K562 (cell line): Measurements from ENCODE around the gene SPPL3. TPM values are rescaled to one million over a fixed set of nuclear protein-coding genes. Genes with fewer than 3 reads are reported as not detected.

ENCODE experiments used
- ATAC-seq: fragments of 200-7000 bp; cut with Tn5 transposase; 3 replicates; pipeline ENCODE4 v1.9.1; 2020; ENCODE audit warnings: moderate library complexity
- BruUV-seq: library from RNA; stranded (reverse); fragments of 400-500 nt; replicated peaks from 2 replicates; lab custom pipeline; 2021; lab: Mats Ljungman, UMichigan
- CTCF ChIA-PET: fragments of 300-600 bp; formaldehyde crosslinking; extraction: SDS; loops from one replicate; lab custom pipeline; 2021; ENCODE audit warnings: low intra/inter-chr PET ratio; lab: Yijun Ruan, JAX
- POLR2A ChIA-PET: fragments of 300-600, 350-650 bp; sonication (Branson Sonifier 250); formaldehyde crosslinking; extraction: SDS; loops from one replicate; lab custom pipeline; 2021; ENCODE audit warnings: antibody characterized with exemption, inconsistent platforms; lab: Yijun Ruan, JAX
- DNase-seq, 4 experiments: peaks; one replicate each; pipeline versions ENCODE4 v3.0.0 to v3.0.0-alpha.2; 2011 to 2018; ENCODE audit warnings: low spot score in 3 of 4, mixed read lengths in 3 of 4; ENCODE audit errors: extremely low read depth in 1 of 4
- FAIRE-seq: peaks from 2 replicates; lab custom pipeline; 2011; peaks lifted over from hg19 to GRCh38; lab: Jason Lieb, UNC
- H2AFZ ChIP-seq: 2 replicates; pipeline ENCODE4 v1.6.0; 2011; ENCODE audit warnings: low read depth, low read length, control low read depth, inconsistent platforms
- H3K27ac ChIP-seq: fragments of 200-600 bp; 3 replicates; pipeline ENCODE4 v1.8.0; 2011; ENCODE audit warnings: low read depth, mild to moderate bottlenecking, control low read depth, inconsistent platforms, low read length, moderate library complexity, mixed read lengths; ENCODE audit errors: extremely low read depth
- H3K27me3 ChIP-seq, 2 experiments: fragments of 300-600 bp in 1 of 2; 2 replicates in 1 of 2; 3 replicates in 1 of 2; pipeline versions ENCODE4 v1.6.0 to v1.8.0; 2011; ENCODE audit warnings: inconsistent platforms in 2 of 2, low read length in 2 of 2, mild to moderate bottlenecking in 1 of 2, mixed read lengths in 1 of 2, moderate library complexity in 1 of 2; ENCODE audit not compliant: control insufficient read depth in 2 of 2, insufficient read depth in 2 of 2
- H3K36me3 ChIP-seq: fragments of 300-600 bp; 3 replicates; pipeline ENCODE4 v1.8.0; 2011; ENCODE audit warnings: mild to moderate bottlenecking, low read length, inconsistent platforms; ENCODE audit not compliant: control insufficient read depth, insufficient read depth
- H3K4me1 ChIP-seq, 2 experiments: fragments of 200-600 bp in 1 of 2; replicated peaks in 1 of 2; 2 replicates in 1 of 2; 3 replicates in 1 of 2; pipeline versions ENCODE4 v1.5.1 to v1.8.0; 2011; ENCODE audit warnings: inconsistent platforms in 2 of 2, low read length in 2 of 2, mild to moderate bottlenecking in 1 of 2, mixed read lengths in 1 of 2, moderate library complexity in 1 of 2; ENCODE audit not compliant: control insufficient read depth in 2 of 2, insufficient read depth in 2 of 2
- H3K4me2 ChIP-seq: 2 replicates; pipeline ENCODE4 v1.6.1; 2011; ENCODE audit warnings: low read length, control low read depth, inconsistent platforms, mixed read lengths; ENCODE audit not compliant: insufficient read depth
- H3K4me3 ChIP-seq: fragments of 200-600 bp; sonication (generic), shearing (Covaris generic); 2 replicates; pipeline ENCODE4 v1.5.1; 2016; ENCODE audit warnings: control low read depth, inconsistent platforms
- H3K79me2 ChIP-seq: fragments of 200-600 bp; 3 replicates; pipeline ENCODE4 v1.8.0; 2011; ENCODE audit warnings: low read length, inconsistent platforms; ENCODE audit not compliant: control insufficient read depth, insufficient read depth
- H3K9ac ChIP-seq, 2 experiments: 2 replicates each; pipeline versions ENCODE4 v1.6.0 to v1.6.1; 2011; ENCODE audit warnings: low read depth in 2 of 2, low read length in 2 of 2, control low read depth in 1 of 2, inconsistent platforms in 1 of 2, mild to moderate bottlenecking in 1 of 2, mixed read lengths in 1 of 2; ENCODE audit not compliant: insufficient read depth in 1 of 2
- H3K9me1 ChIP-seq: one replicate; pipeline ENCODE4 v1.6.0; 2011; ENCODE audit warnings: inconsistent platforms, mild to moderate bottlenecking, low read length, moderate library complexity; ENCODE audit not compliant: control insufficient read depth, insufficient read depth
- H3K9me3 ChIP-seq: replicated peaks from 2 replicates; pipeline ENCODE4 v1.5.1; 2011; ENCODE audit warnings: low read depth, low read length, inconsistent platforms; ENCODE audit not compliant: control insufficient read depth, insufficient read depth
- H4K20me1 ChIP-seq: replicated peaks from 2 replicates; pipeline ENCODE4 v1.6.1; 2011; ENCODE audit warnings: low read length, inconsistent platforms, mixed read lengths; ENCODE audit not compliant: control insufficient read depth, insufficient read depth
- BCOR ChIP-seq: fragments of 450-650 bp; IDR thresholded peaks from 2 replicates; pipeline ENCODE4 v1.6.1; 2016
- EHMT2 ChIP-seq: fragments of 450-650 bp; IDR thresholded peaks from 2 replicates; pipeline ENCODE4 v1.6.1; 2018; ENCODE audit warnings: antibody characterized with exemption
- SNIP1 ChIP-seq: fragments of 450-650 bp; IDR thresholded peaks from 2 replicates; pipeline ENCODE4 v1.7.1; 2017; ENCODE audit warnings: low read depth, mild to moderate bottlenecking
- ZNF764 ChIP-seq: fragments of 250-450 bp; sonication (Bioruptor Pico); IDR thresholded peaks from 2 replicates; pipeline ENCODE4 v1.4.0; 2020; ENCODE audit warnings: low read depth, mild to moderate bottlenecking, moderate library complexity
- WGBS: fragments of 100-300 bp; shearing (Covaris generic); methylation state at CpG from one replicate; pipeline ENCODE4 v1.1.6; 2016; ENCODE audit warnings: low coverage, mixed read lengths; ENCODE audit not compliant: insufficient coverage; ENCODE audit errors: missing lambda C conversion rate; 5-methylcytosine and 5-hydroxymethylcytosine counted together
- in situ Hi-C: fragments of 300-500 bp; cut with MboI; formaldehyde crosslinking; loops from 4 replicates; pipeline ENCODE4 v1.15.0; 2018; ENCODE audit warnings: inconsistent platforms, mixed read lengths
- intact Hi-C: fragments of 100-400 bp; cut with micrococcal nuclease; formaldehyde crosslinking; loops from 2 replicates; pipeline ENCODE4 v1.14.2; 2022
- polyA plus RNA-seq, 8 experiments: library from polyadenylated mRNA; depleted of rRNA in 4 of 8; stranded (reverse) in 5 of 8; unstranded in 3 of 8; fragments of >200 nt; fragmentation: Nextera tagmentation in 2 of 8; fragmentation: Illumina TruSeq in 1 of 8; extraction: Ambion mirVana in 2 of 8; extraction: Trizol in 1 of 8; gene quantifications; 2 replicates each; pipeline versions ENCODE4 v1.2.1 to v1.2.3, GENCODE V29; 2011 to 2014; ENCODE audit warnings: inconsistent platforms in 1 of 8, missing spikeins in 1 of 8
- total RNA-seq, 7 experiments: library from RNA; depleted of rRNA in 6 of 7; stranded (reverse); fragments of >200 nt in 6 of 7; fragmentation: Illumina TruSeq in 2 of 7; extraction: Trizol in 2 of 7; gene quantifications; 2 replicates each; pipeline versions ENCODE4 v1.2.1 to v1.2.3, GENCODE V29; 2011 to 2021; ENCODE audit warnings: low replicate concordance in 1 of 7
- TF ChIP-seq, protein P1 (sequence below): sonication (generic); formaldehyde crosslinking; IDR thresholded peaks from 2 replicates; pipeline ENCODE4 v1.8.1; 2023; ENCODE audit warnings: missing genetic modification reagents, mild to moderate bottlenecking, borderline replicate concordance

SPPL3 gene
- total and polyA plus RNA-seq, 9 of the 15 experiments (the other 6 are each of a cell fraction or from before 2014, with no cell fraction given): 2.9 to 32.1 (median 7.1) TPM

DNA sequence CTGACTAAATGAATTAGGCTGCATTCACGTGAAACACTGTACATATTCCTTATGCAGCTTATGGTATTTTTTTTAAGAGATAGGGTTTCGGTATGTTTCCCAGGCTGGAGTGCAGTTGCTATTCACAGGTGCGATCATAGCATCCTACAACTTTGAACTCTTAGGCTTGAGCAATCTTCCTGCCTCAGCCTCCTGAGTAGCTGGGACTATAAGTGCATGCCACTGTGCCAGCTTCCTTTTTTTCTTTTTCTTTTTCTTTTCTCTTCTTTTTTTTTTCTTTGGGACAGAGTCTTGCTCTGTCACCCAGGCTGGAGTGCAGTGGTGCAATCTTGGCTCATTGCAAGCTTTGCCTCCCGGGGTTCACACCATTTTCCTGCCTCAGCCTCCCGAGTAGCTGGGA, 35.8 kb upstream of the SPPL3 start:
- Histone ChIP-seq H3K9ac (no peak overlapping the region), H3K4me2 (no peak overlapping the region), H3K27me3 (peaks cover 5 to 7% of the 10 kb centered on the region in 2 experiments; a peak in 1 of 5 replicates), H3K79me2 (no peaks in the 10 kb centered on the region), H4K20me1 (no peaks in the 10 kb centered on the region), H3K27ac (no peak overlapping the region), H3K4me1 (peaks cover 3 to 6% of the 10 kb centered on the region in 2 experiments; a peak in 2 of 5 replicates), H3K9me3 (no peaks in the 10 kb centered on the region), H3K36me3 (no peaks in the 10 kb centered on the region), H2AFZ (no peak overlapping the region), H3K9me1 (no peaks in the 10 kb centered on the region), H3K4me3 (no peak overlapping the region)
- 14% methylated on average over 5 of the region's 5 CpGs for WGBS
- no TSS peak for BruUV-seq
- FAIRE-seq (no peak), ATAC-seq (no peak), DNase-seq (no peak)
- in situ Hi-C loops: no loop called here
- POLR2A ChIA-PET: interaction anchor here (0.6 to 2.2 kb wide), 4 partner anchors 19 to 493 kb away, joined by 3 to 5 read pairs (median 4); no protein-coding TSS in a partner anchor
- CTCF ChIA-PET: no interaction called here
- intact Hi-C loops: no loop called here
- no peak for TF ChIP-seq SNIP1
- TF ChIP-seq EHMT2: no peak
- TF ChIP-seq ZNF764 (CRISPR knock-in tag): no peak
- TF ChIP-seq BCOR: no peak
- TF ChIP-seq, protein P1, sequence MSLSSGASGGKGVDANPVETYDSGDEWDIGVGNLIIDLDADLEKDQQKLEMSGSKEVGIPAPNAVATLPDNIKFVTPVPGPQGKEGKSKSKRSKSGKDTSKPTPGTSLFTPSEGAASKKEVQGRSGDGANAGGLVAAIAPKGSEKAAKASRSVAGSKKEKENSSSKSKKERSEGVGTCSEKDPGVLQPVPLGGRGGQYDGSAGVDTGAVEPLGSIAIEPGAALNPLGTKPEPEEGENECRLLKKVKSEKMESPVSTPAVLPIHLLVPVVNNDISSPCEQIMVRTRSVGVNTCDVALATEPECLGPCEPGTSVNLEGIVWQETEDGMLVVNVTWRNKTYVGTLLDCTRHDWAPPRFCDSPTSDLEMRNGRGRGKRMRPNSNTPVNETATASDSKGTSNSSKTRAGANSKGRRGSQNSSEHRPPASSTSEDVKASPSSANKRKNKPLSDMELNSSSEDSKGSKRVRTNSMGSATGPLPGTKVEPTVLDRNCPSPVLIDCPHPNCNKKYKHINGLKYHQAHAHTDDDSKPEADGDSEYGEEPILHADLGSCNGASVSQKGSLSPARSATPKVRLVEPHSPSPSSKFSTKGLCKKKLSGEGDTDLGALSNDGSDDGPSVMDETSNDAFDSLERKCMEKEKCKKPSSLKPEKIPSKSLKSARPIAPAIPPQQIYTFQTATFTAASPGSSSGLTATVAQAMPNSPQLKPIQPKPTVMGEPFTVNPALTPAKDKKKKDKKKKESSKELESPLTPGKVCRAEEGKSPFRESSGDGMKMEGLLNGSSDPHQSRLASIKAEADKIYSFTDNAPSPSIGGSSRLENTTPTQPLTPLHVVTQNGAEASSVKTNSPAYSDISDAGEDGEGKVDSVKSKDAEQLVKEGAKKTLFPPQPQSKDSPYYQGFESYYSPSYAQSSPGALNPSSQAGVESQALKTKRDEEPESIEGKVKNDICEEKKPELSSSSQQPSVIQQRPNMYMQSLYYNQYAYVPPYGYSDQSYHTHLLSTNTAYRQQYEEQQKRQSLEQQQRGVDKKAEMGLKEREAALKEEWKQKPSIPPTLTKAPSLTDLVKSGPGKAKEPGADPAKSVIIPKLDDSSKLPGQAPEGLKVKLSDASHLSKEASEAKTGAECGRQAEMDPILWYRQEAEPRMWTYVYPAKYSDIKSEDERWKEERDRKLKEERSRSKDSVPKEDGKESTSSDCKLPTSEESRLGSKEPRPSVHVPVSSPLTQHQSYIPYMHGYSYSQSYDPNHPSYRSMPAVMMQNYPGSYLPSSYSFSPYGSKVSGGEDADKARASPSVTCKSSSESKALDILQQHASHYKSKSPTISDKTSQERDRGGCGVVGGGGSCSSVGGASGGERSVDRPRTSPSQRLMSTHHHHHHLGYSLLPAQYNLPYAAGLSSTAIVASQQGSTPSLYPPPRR (CRISPR knock-in tag): no peak
